ENCODE data around the gene ARHGAP6.

The ARHGAP6 gene

DNA sequence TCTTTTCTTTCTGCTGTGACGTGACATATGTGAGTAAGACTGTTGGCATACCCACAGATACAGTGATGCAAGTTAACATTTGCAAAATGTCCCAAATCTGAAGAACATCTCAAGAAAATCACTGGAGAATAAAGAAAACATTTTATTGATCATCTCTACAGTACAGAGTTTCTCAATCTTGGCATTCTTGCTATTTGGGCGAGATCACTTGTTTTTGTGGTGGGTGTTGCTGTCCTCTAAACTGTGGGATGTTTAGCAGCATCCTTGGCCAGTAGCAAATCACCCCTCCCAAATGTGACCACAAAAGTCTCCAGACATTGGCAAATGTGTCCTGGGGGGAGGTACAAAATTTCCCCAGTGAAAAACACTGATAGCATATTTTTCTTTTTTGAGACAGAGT lies 343.7 kb downstream of the ARHGAP6 start:
- H3K27ac ChIP-seq, result no peak overlapping the region
- TF ChIP-seq ZFX (IDR thresholded peaks at IDR 0.05), result no peak
- TF ChIP-seq, protein P1, sequence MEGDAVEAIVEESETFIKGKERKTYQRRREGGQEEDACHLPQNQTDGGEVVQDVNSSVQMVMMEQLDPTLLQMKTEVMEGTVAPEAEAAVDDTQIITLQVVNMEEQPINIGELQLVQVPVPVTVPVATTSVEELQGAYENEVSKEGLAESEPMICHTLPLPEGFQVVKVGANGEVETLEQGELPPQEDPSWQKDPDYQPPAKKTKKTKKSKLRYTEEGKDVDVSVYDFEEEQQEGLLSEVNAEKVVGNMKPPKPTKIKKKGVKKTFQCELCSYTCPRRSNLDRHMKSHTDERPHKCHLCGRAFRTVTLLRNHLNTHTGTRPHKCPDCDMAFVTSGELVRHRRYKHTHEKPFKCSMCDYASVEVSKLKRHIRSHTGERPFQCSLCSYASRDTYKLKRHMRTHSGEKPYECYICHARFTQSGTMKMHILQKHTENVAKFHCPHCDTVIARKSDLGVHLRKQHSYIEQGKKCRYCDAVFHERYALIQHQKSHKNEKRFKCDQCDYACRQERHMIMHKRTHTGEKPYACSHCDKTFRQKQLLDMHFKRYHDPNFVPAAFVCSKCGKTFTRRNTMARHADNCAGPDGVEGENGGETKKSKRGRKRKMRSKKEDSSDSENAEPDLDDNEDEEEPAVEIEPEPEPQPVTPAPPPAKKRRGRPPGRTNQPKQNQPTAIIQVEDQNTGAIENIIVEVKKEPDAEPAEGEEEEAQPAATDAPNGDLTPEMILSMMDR (conservative IDR thresholded peaks at IDR 0.05), result no peak

DNA sequence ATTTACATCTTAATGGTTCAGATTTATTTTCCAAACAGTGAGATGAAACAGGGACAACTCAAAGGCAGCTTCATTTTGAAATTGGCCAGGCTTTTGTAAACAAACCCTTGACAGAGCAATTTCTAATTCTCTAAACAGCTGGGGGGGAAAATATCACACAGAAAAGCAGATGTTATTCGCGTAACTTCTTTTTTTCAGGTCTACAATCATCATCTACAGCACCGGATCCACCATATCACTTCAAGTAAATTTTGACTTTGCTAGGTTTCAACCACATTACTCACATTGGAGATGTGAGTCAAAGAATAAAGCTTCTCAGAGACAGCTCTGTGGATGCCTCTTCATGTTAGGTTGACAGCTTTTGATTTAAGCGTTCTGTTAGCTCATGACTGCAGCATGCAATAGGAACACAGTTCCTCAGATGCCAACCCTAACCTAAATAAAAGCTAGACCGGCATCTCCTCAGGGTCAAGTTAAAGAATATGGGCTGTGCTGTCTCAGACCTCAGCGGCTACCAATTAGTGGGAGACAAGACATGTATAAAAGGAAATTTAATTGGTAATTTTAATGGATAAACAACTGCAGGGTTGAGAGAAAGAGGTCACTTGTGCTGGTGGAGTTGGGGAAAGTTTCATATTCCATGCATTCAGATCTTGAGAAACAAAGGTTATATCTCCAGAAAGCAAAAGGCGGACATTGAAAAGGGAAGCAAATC lies 345.8 kb downstream of the ARHGAP6 start:
- H3K27ac ChIP-seq, result no peak overlapping the region
- TF ChIP-seq ZFX (IDR thresholded peaks at IDR 0.05), result no peak
- TF ChIP-seq, protein P1 (conservative IDR thresholded peaks at IDR 0.05), result no peak

DNA sequence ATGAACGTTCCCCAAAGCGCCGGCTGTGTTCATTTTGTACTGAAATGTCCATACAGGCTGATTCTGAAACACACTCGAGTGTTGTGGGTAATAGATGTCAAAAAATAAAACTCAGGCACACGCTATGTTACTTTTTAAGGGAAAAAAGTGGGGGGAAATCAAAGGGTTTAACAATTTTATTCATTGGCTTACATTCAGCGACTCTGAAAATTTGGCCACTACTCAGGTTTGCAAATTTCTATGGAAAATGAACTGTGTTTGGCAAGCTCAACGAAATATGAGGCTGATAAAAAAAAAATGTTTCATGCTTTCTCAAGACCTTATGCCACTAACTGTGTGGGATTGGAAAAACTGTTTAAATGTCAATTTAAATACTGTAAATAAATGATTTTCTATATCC lies 354.0 kb downstream of the ARHGAP6 start:
- H3K27ac ChIP-seq, result no peak overlapping the region
- no peak for TF ChIP-seq ZFX (IDR thresholded peaks at IDR 0.05)
- TF ChIP-seq, protein P1 (conservative IDR thresholded peaks at IDR 0.05), result no peak

DNA sequence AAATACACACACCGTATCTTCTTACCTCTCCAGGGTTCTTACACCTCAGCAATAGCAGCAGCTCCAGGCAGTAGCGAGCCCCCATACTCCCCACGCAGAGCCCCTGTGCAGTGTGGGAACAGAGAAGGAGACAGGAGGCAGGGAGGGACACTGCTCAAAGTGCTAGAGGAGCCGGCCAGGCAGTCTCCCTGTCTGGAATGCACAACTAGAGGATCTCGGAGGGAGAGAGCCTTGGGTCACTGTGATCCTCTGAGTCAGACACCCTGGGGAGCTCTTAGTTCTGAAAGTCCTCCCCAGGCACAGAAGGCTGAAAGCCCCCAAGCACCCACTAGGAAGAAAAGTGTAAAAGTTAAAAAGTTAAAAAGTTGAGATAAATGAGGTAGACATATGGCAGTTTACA lies 356.5 kb downstream of the ARHGAP6 start:
- H3K27ac ChIP-seq, result no peak overlapping the region; the same call in 1 of the 2 replicates
- no peak for TF ChIP-seq ZFX (IDR thresholded peaks at IDR 0.05)
- TF ChIP-seq, protein P1 (conservative IDR thresholded peaks at IDR 0.05), result no peak

DNA sequence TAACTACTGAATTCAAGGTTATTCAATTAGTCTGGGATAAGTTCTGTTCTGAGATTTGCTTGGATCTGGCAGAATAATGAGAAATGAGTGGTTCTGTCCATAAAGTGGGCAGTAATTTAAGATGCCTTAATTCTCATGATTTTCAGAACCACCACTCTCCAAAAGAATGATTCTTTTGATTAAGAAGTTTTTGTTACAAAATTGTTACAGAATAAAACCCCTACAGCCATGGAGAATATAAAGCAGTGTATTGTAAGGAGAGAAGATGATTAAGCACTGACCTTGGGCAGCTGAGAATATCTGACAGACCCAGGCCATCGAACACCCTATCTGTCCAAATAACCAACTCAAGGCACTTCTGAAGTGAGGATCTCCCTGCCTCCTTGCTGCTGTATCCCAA lies 360.1 kb downstream of the ARHGAP6 start:
- peak overlapping the region; percentile 51; the same call in 1 of the 2 replicates for H3K27ac ChIP-seq
- no peak for TF ChIP-seq ZFX (IDR thresholded peaks at IDR 0.05)
- TF ChIP-seq, protein P1 (conservative IDR thresholded peaks at IDR 0.05), result no peak

DNA sequence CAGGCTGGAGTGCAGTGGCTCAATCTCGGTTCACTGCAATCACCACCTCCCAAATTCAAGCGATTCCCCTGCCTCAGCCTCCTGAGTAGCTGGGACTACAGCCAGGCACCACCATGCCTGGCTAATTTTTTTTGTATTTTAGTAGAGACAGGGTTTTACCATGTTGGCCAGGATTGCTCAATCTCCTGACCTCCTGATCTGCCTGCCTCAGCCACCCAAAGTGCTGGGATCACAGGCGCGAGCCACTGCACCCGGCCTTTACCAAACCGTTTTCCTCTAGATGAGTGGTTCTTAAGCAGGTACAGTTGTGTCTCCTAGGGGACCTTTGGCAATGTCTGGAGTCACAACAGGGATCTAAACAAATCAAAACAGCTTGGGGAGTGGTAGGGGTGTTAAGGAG lies 360.9 kb downstream of the ARHGAP6 start:
- no peak for TF ChIP-seq ZFX (IDR thresholded peaks at IDR 0.05)
- TF ChIP-seq, protein P1 (conservative IDR thresholded peaks at IDR 0.05), result no peak
- H3K27ac ChIP-seq, result peak overlapping the region; percentile 12; the same call in 1 of the 2 replicates

DNA sequence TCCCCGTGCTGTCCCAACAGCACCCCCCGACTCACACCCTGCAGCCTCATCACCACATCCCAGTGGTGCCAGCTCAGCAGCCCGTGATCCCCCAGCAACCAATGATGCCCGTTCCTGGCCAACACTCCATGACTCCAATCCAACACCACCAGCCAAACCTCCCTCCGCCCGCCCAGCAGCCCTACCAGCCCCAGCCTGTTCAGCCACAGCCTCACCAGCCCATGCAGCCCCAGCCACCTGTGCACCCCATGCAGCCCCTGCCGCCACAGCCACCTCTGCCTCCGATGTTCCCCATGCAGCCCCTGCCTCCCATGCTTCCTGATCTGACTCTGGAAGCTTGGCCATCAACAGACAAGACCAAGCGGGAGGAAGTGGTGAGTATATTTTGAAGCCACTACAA lies 367.1 kb downstream of the ARHGAP6 start:
- H3K27ac ChIP-seq, result no peak overlapping the region
- TF ChIP-seq, protein P1 (conservative IDR thresholded peaks at IDR 0.05), result no peak
- no peak for TF ChIP-seq ZFX (IDR thresholded peaks at IDR 0.05)

Data from C4-2B (cell line).